Activated CD8-positive, alpha-beta memory T cell treated with anti-CD3 and anti-CD28 coated beads for 24 hours (primary cell): ENCODE measurements around the gene OR5V1.
"Not testable (repeated sequence)": the region's sequence is repeated elsewhere in the genome, so short reads cannot be mapped to it uniquely, and the experiment has no call there.

Experiments
- DNase-seq: peaks from one replicate; pipeline ENCODE4 v3.0.0-alpha.2; 2020

Gene OR5V1

GRCh38 chr6:29368765-29369164, at the start of gene OR5V1:
OR5V1 (minus strand) TSS chr6:29368865; CDS start chr6:29356195, 12,670 bp downstream.
- DNase-seq, result no peak

- no peak for DNase-seq
These were observed 45.9 kb upstream of the OR5V1 start, which contains the start of gene OR12D1 for GRCh38 chr6:29414588-29414987. OR12D1 (plus strand) TSS chr6:29414928.

- DNase-seq, result no peak
These were observed 35.1 kb upstream of the OR5V1 start for GRCh38 chr6:29403801-29404200.

- DNase-seq, result no peak
These were observed 30.9 kb upstream of the OR5V1 start for GRCh38 chr6:29399525-29399924.

- no peak for DNase-seq
These were observed 26.7 kb upstream of the OR5V1 start, which contains the start of gene OR12D2 for GRCh38 chr6:29395331-29395730. OR12D2 (plus strand) TSS chr6:29395631; CDS start chr6:29396700, 1,069 bp downstream.

GRCh38 chr6:29388533-29388932, 19.9 kb upstream of the OR5V1 start:
- no peak for DNase-seq

- no peak for DNase-seq
These were observed 7.3 kb upstream of the OR5V1 start for GRCh38 chr6:29376003-29376402.

- DNase-seq, result no peak
These were observed 6.5 kb upstream of the OR5V1 start, which contains the start of gene OR12D3 for GRCh38 chr6:29375191-29375590. OR12D3 (minus strand) TSS chr6:29375291; CDS start chr6:29375287, 4 bp downstream.

- DNase-seq, result no peak
These were observed 13.1 kb downstream of the OR5V1 start for GRCh38 chr6:29355603-29356002.

- DNase-seq, result no peak
These were observed 13.7 kb downstream of the OR5V1 start for GRCh38 chr6:29354980-29355379.

GRCh38 chr6:29349348-29349747, 19.3 kb downstream of the OR5V1 start:
- DNase-seq, result not testable (repeated sequence)

GRCh38 chr6:29345380-29345779, 23.3 kb downstream of the OR5V1 start:
- DNase-seq, result no peak

GRCh38 chr6:29336269-29336668, 32.4 kb downstream of the OR5V1 start:
- DNase-seq, result no peak

- DNase-seq, result no peak
These were observed 36.0 kb downstream of the OR5V1 start for GRCh38 chr6:29332676-29333075.

GRCh38 chr6:29325777-29326176, 42.9 kb downstream of the OR5V1 start:
- no peak for DNase-seq

- not testable (repeated sequence) for DNase-seq
These were observed 45.3 kb downstream of the OR5V1 start for GRCh38 chr6:29323332-29323731.

GRCh38 chr6:29319931-29320330, 48.7 kb downstream of the OR5V1 start:
- DNase-seq, result no peak
